HG03521 (cell line): ENCODE data around the gene FAM163B.

Experiments used
- ATAC-seq: cut with Tn5 transposase; IDR thresholded peaks from one replicate; pipeline ENCODE4 v1.9.1; 2021; ENCODE audit warnings: mild to moderate bottlenecking, moderate library complexity; ENCODE audit not compliant: unreplicated experiment

The FAM163B gene

GRCh38 chr9:133529874-133530273 is 79.3 kb downstream of the FAM163B start:
- no peak for ATAC-seq

DNA sequence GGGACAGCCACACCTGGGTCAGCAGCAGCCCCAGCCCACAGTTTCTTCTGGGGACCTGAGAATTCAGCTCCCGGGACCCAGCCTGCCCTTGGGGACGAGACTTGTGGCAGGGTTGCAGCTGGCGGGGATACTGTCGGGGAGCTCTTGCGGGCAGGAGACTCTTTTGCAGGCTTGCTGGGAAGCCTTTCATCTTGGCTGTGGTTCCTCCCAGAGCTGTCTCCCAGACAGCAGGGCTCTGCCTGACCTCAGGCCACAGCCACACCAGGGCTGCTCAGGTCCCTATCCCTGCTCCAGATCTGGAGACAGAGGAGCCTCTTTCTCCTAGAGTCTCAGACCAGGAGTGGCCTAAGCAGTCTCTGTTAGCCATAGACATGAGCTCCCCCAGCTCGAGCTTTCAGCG is 79.7 kb downstream of the FAM163B start:
- no peak for ATAC-seq

- no peak for ATAC-seq
Measured at GRCh38 chr9:133528876-133529241, 80.3 kb downstream of the FAM163B start.

GRCh38 chr9:133528001-133528875 is 81.0 kb downstream of the FAM163B start:
- ATAC-seq, result no peak

DNA sequence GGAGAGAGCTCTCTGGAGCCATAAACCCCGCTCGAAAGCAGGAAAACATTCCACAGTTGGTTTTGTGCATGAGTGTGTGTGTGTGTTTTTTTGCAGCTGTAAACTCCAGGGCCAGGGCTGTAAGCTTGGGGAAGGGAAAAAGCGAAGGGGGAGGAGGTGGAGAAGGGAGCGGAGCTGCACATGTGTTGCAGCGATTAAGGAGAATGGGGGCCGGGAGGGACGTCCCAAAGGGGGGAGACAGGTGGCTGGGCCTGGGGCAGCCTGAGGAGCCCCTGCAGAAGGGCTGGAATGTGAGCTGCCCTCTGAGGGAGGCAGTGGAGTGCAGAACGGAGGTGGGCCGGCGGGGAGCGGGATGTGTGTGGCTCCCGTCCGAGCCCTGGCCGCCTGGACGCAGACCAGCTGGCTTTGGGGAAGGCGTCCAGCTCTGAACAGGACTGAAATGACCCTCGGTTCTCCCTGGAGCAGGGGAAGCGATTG is 81.7 kb downstream of the FAM163B start:
- no peak for ATAC-seq
